ENCODE results near the gene PATJ. TPM values are rescaled to one million over a fixed set of nuclear protein-coding genes. Genes with fewer than 3 reads are reported as not detected.

The PATJ gene
- polyA plus RNA-seq, 1 of the 3 experiments (the other 2 are of a cell fraction), result 3.0 TPM

GRCh38 chr1:61757950-61758349 is 15.7 kb downstream of the PATJ start:
- Histone ChIP-seq H3K4me2 (no peak overlapping the region), H3K27me3 (ENCODE audit: insufficient read depth) (no peaks in the 10 kb centered on the region), H3K27ac (ENCODE audit: low read depth in 2 of 2, low read length in 1 of 2) (no peak overlapping the region), H3K4me1 (ENCODE audit: control insufficient read depth in 1 of 2, insufficient read depth in 2 of 2, low read depth in 1 of 2, low read length in 1 of 2) (no peaks in the 10 kb centered on the region; a peak in 2 of 4 replicates), H3F3A (replicated peaks; ENCODE audit: insufficient read depth) (no peaks in the 10 kb centered on the region), H3K9me3 (no peaks in the 10 kb centered on the region), H3K4me3 (ENCODE audit: low read depth in 2 of 2, low read length in 1 of 2) (no peak overlapping the region), H2AFZ (ENCODE audit: low read depth) (no peak overlapping the region), H3K36me3 (replicated peaks in 1 of 2; ENCODE audit: control insufficient read depth in 1 of 2, insufficient read depth in 2 of 2, low read length in 1 of 2) (no peaks in the 10 kb centered on the region), H4K20me1 (ENCODE audit: insufficient read depth) (no peaks in the 10 kb centered on the region), H3K9me2 (no peaks in the 10 kb centered on the region), H3K79me2 (ENCODE audit: insufficient read depth) (no peaks in the 10 kb centered on the region), H3K9ac (no peak overlapping the region)
- WGBS (ENCODE audit: low lambda C conversion rate), result 99% methylated on average over 2 of the region's 2 CpGs
- ChIA-PET CTCF (interaction anchor here (0.8 to 1.2 kb wide), 2 partner anchors 95 to 251 kb away, joined by 3 to 4 read pairs; no protein-coding TSS in a partner anchor), POLR2A (no interaction called here)
- DNase-seq, result no peak
- TF ChIP-seq TCF12 (IDR thresholded peaks at IDR 0.05) (no peak), FOSL2 (IDR thresholded peaks at IDR 0.05; ENCODE audit: borderline replicate concordance, low read depth) (no peak), GATA2 (CRISPR knock-in tag; IDR thresholded peaks at IDR 0.05) (no peak), MXI1 (IDR thresholded peaks at IDR 0.05; ENCODE audit: low read depth, low read length) (no peak), FOXM1 (IDR thresholded peaks at IDR 0.05; ENCODE audit: low read depth) (no peak), CTCF (IDR thresholded peaks at IDR 0.05) (no peak), RAD21 (IDR thresholded peaks at IDR 0.05; ENCODE audit: low read length) (no peak), MEF2A (IDR thresholded peaks at IDR 0.05; ENCODE audit: borderline replicate concordance, low read depth) (no peak), SMC3 (IDR thresholded peaks at IDR 0.05; ENCODE audit: low read depth, low read length) (no peak), USF1 (IDR thresholded peaks at IDR 0.05; ENCODE audit: borderline replicate concordance, low read depth) (no peak), MAX (IDR thresholded peaks at IDR 0.05; ENCODE audit: low read depth) (no peak)

- Histone ChIP-seq H3K9me3 (no peaks in the 10 kb centered on the region), H3K4me1 (ENCODE audit: control insufficient read depth in 1 of 2, insufficient read depth in 2 of 2, low read depth in 1 of 2, low read length in 1 of 2) (no peaks in the 10 kb centered on the region), H2AFZ (ENCODE audit: low read depth) (no peak overlapping the region), H3K4me2 (no peak overlapping the region), H3K79me2 (ENCODE audit: insufficient read depth) (no peaks in the 10 kb centered on the region), H3K27me3 (ENCODE audit: insufficient read depth) (no peaks in the 10 kb centered on the region), H3K36me3 (replicated peaks in 1 of 2; ENCODE audit: control insufficient read depth in 1 of 2, insufficient read depth in 2 of 2, low read length in 1 of 2) (peaks cover 0 to 2% of the 10 kb centered on the region in 2 experiments), H4K20me1 (ENCODE audit: insufficient read depth) (no peaks in the 10 kb centered on the region), H3K4me3 (ENCODE audit: low read depth in 2 of 2, low read length in 1 of 2) (no peak overlapping the region), H3F3A (replicated peaks; ENCODE audit: insufficient read depth) (peaks cover 3% of the 10 kb centered on the region), H3K9ac (no peak overlapping the region), H3K9me2 (no peaks in the 10 kb centered on the region), H3K27ac (ENCODE audit: low read depth in 2 of 2, low read length in 1 of 2) (no peak overlapping the region)
- POLR2A ChIA-PET, result no interaction called here
- TF ChIP-seq RXRA (IDR thresholded peaks at IDR 0.05; ENCODE audit: borderline replicate concordance, low read depth) (no peak), REST (IDR thresholded peaks at IDR 0.05; ENCODE audit: low read depth, low read length) (no peak), CHD2 (IDR thresholded peaks at IDR 0.05; ENCODE audit: low read length, partially characterized antibody) (no peak), NFIC (IDR thresholded peaks at IDR 0.05; ENCODE audit: borderline replicate concordance) (no peak), TAF1 (IDR thresholded peaks at IDR 0.05; ENCODE audit: borderline replicate concordance, low read depth, low read length) (no peak), TEAD4 (IDR thresholded peaks at IDR 0.05; ENCODE audit: borderline replicate concordance, insufficient read depth) (no peak), ELF1 (IDR thresholded peaks at IDR 0.05) (no peak), FOSL2 (IDR thresholded peaks at IDR 0.05; ENCODE audit: borderline replicate concordance, low read depth) (no peak), POLR2AphosphoS5 (IDR thresholded peaks at IDR 0.05; ENCODE audit: low read depth, low read length) (no peak), PBX3 (IDR thresholded peaks at IDR 0.05) (no peak), FOXM1 (IDR thresholded peaks at IDR 0.05; ENCODE audit: low read depth) (no peak), MAX (IDR thresholded peaks at IDR 0.05; ENCODE audit: low read depth) (no peak), YY1 (IDR thresholded peaks at IDR 0.05; ENCODE audit: low read depth) (no peak)
- CTCF ChIA-PET, result no interaction called here
- 100% methylated on average over 1 of the region's 1 CpG for WGBS (ENCODE audit: low lambda C conversion rate)
- no peak for DNase-seq
Observed at GRCh38 chr1:61770131-61770530, 27.9 kb downstream of the PATJ start.

All from SK-N-SH (cell line).